HCT116 (cell line): ENCODE results near the gene GJB4. TPM values are rescaled to one million over a fixed set of nuclear protein-coding genes. Genes with fewer than 3 reads are reported as not detected.

Experiments used
- ATAC-seq: fragments of 200-7000 bp; cut with Tn5 transposase; 2 replicates; pipeline ENCODE4 v1.9.1; 2020; ENCODE audit warnings: mild to moderate bottlenecking, moderate library complexity
- BruUV-seq: library from RNA; stranded (reverse); fragments of 400-500 nt; replicated peaks from 2 replicates; lab custom pipeline; 2021; lab: Mats Ljungman, UMichigan
- CTCF ChIA-PET: fragments of 300-600 bp; sonication (Branson Sonifier 250); formaldehyde crosslinking; loops from one replicate; lab custom pipeline; 2021; ENCODE audit warnings: antibody characterized with exemption; lab: Charles Lee
- POLR2A ChIA-PET: fragments of 300-600, 350-600 bp; sonication (Branson Sonifier 250); formaldehyde crosslinking; loops from one replicate; lab custom pipeline; 2021; ENCODE audit warnings: antibody characterized with exemption; lab: Charles Lee
- RAD21 ChIA-PET, 2 experiments: fragments of 300-600 bp; sonication (Branson Sonifier 250); formaldehyde crosslinking; loops; one replicate each; lab custom pipeline; 2023; ENCODE audit warnings: low total read pairs in 2 of 2; ENCODE audit not compliant: uncharacterized antibody in 2 of 2, unreplicated experiment in 2 of 2, low non-redundant PET in 1 of 2; lab: Charles Lee
- DNase-seq: peaks from one replicate; pipeline ENCODE4 v3.0.0-alpha.2; 2010; ENCODE audit warnings: low read depth, low spot score
- H2AFZ ChIP-seq: fragments of 200-600 bp; shearing (Covaris generic), sonication (generic); 2 replicates; pipeline ENCODE4 v1.6.1; 2017; ENCODE audit warnings: low read depth, mixed run types, mixed read lengths, antibody characterized with exemption, low read length; ENCODE audit not compliant: poor library complexity, severe bottlenecking
- H3K27ac ChIP-seq: 2 replicates; pipeline ENCODE4 v1.5.1; 2012; ENCODE audit warnings: low read depth, low read length
- H3K27me3 ChIP-seq: fragments of 200-600 bp; sonication (generic); 2 replicates; pipeline ENCODE4 v1.6.1; 2016; ENCODE audit warnings: mixed run types, low read length, mixed read lengths; ENCODE audit not compliant: insufficient read depth
- H3K36me3 ChIP-seq, 2 experiments: fragments of 200-500 bp in 1 of 2; fragments of 200-600 bp in 1 of 2; sonication (Bioruptor generic) in 1 of 2; sonication (generic) in 1 of 2; 2 replicates each; pipeline versions ENCODE4 v1.5.1 to v1.6.1; 2014 to 2016; ENCODE audit warnings: low read length in 2 of 2, inconsistent platforms in 1 of 2, mixed read lengths in 1 of 2, mixed run types in 1 of 2; ENCODE audit not compliant: insufficient read depth in 2 of 2, control insufficient read depth in 1 of 2
- H3K4me1 ChIP-seq, 2 experiments: fragments of 200-600 bp in 1 of 2; sonication (generic) in 1 of 2; 2 replicates each; pipeline versions ENCODE4 v1.5.1 to v1.6.1; 2012 to 2017; ENCODE audit warnings: low read length in 2 of 2, inconsistent platforms in 1 of 2, mild to moderate bottlenecking in 1 of 2, mixed read lengths in 1 of 2, mixed run types in 1 of 2, moderate library complexity in 1 of 2; ENCODE audit not compliant: insufficient read depth in 2 of 2, control insufficient read depth in 1 of 2
- H3K4me2 ChIP-seq: fragments of 200-600 bp; sonication (generic); 2 replicates; pipeline ENCODE4 v1.6.1; 2017; ENCODE audit warnings: mixed run types, low read length, mixed read lengths
- H3K4me3 ChIP-seq, 2 experiments: fragments of 200-600 bp in 1 of 2; sonication (generic) in 1 of 2; replicated peaks in 1 of 2; 2 replicates each; pipeline ENCODE4 v1.5.1; 2011 to 2016; ENCODE audit warnings: low read length in 2 of 2, control low read depth in 1 of 2, low read depth in 1 of 2, mild to moderate bottlenecking in 1 of 2, mixed read lengths in 1 of 2, mixed run types in 1 of 2
- H3K79me2 ChIP-seq: fragments of 200-600 bp; sonication (generic); 2 replicates; pipeline ENCODE4 v1.6.1; 2017; ENCODE audit warnings: mild to moderate bottlenecking, mixed run types, low read length, moderate library complexity, mixed read lengths; ENCODE audit not compliant: insufficient read depth
- H3K9ac ChIP-seq: fragments of 200-600 bp; sonication (generic); 2 replicates; pipeline ENCODE4 v1.6.1; 2016; ENCODE audit warnings: low read length, mixed read lengths
- H3K9me2 ChIP-seq: fragments of 200-600 bp; sonication (generic), shearing (Covaris generic); 2 replicates; pipeline ENCODE4 v1.6.1; 2017; ENCODE audit warnings: mixed run types, mild to moderate bottlenecking, moderate library complexity; ENCODE audit not compliant: insufficient read depth
- H3K9me3 ChIP-seq, 2 experiments: fragments of 200-500 bp in 1 of 2; fragments of 200-600 bp in 1 of 2; sonication (Bioruptor generic) in 1 of 2; sonication (generic) in 1 of 2; 2 replicates each; pipeline ENCODE4 v1.6.1; 2014 to 2017; ENCODE audit warnings: low read length in 2 of 2, mixed read lengths in 2 of 2, inconsistent platforms in 1 of 2, low read depth in 1 of 2, mild to moderate bottlenecking in 1 of 2, mixed run types in 1 of 2, moderate library complexity in 1 of 2; ENCODE audit not compliant: control insufficient read depth in 1 of 2, insufficient read depth in 1 of 2
- H4K20me1 ChIP-seq: fragments of 200-600 bp; sonication (generic), shearing (Covaris generic); 2 replicates; pipeline ENCODE4 v1.6.1; 2017; ENCODE audit warnings: mixed run types, mild to moderate bottlenecking, moderate library complexity; ENCODE audit not compliant: insufficient read depth
- ATF3 ChIP-seq: IDR thresholded peaks from 2 replicates; pipeline ENCODE4 v1.6.1; 2012
- CEBPB ChIP-seq: IDR thresholded peaks from 2 replicates; pipeline ENCODE4 v1.6.1; 2012; ENCODE audit warnings: low read depth
- CTCF ChIP-seq, 3 experiments: fragments of 200-600 bp in 1 of 3; sonication (generic) in 1 of 3; IDR thresholded peaks in 2 of 3; conservative IDR thresholded peaks in 1 of 3; 2 replicates each; pipeline ENCODE4 v1.5.1; 2012 to 2017; ENCODE audit warnings: low read depth in 2 of 3, low read length in 2 of 3, antibody characterized with exemption in 1 of 3, borderline replicate concordance in 1 of 3, control low read depth in 1 of 3, mild to moderate bottlenecking in 1 of 3, mixed read lengths in 1 of 3, mixed run types in 1 of 3, moderate library complexity in 1 of 3; ENCODE audit not compliant: insufficient read depth in 1 of 3
- EGR1 ChIP-seq: IDR thresholded peaks from 2 replicates; pipeline ENCODE4 v1.6.1; 2012; ENCODE audit warnings: low read depth
- ELF1 ChIP-seq: IDR thresholded peaks from 2 replicates; pipeline ENCODE4 v1.6.1; 2012; ENCODE audit warnings: low read depth, borderline replicate concordance
- EZH2 ChIP-seq: fragments of 200-600 bp; sonication (generic); IDR thresholded peaks from 2 replicates; pipeline ENCODE4 v1.6.1; 2017; ENCODE audit warnings: antibody characterized with exemption, mixed run types
- FOSL1 ChIP-seq: IDR thresholded peaks from 2 replicates; pipeline ENCODE4 v1.6.1; 2012; ENCODE audit warnings: low read depth
- JUND ChIP-seq: IDR thresholded peaks from 2 replicates; pipeline ENCODE4 v1.6.1; 2012
- MAX ChIP-seq: IDR thresholded peaks from 2 replicates; pipeline ENCODE4 v1.6.1; 2012
- POLR2A ChIP-seq: IDR thresholded peaks from 2 replicates; pipeline ENCODE4 v1.7.0; 2011; ENCODE audit warnings: borderline replicate concordance; ENCODE audit not compliant: insufficient read depth, insufficient read length; ENCODE audit errors: extremely low read depth
- POLR2AphosphoS5 ChIP-seq: IDR thresholded peaks from 2 replicates; pipeline ENCODE4 v1.6.1; 2011; ENCODE audit warnings: mild to moderate bottlenecking, low read depth, low read length, moderate library complexity
- RAD21 ChIP-seq: IDR thresholded peaks from 2 replicates; pipeline ENCODE4 v1.6.1; 2012; ENCODE audit warnings: low read depth, mild to moderate bottlenecking
- REST ChIP-seq: IDR thresholded peaks from 2 replicates; pipeline ENCODE4 v1.6.1; 2012; ENCODE audit warnings: low read depth
- SIN3A ChIP-seq: IDR thresholded peaks from 2 replicates; pipeline ENCODE4 v1.6.1; 2012; ENCODE audit warnings: low read depth
- SRF ChIP-seq: IDR thresholded peaks from 2 replicates; pipeline ENCODE4 v1.6.1; 2012; ENCODE audit warnings: low read depth
- TCF7L2 ChIP-seq: IDR thresholded peaks from 2 replicates; pipeline ENCODE4 v1.7.0; 2011; ENCODE audit warnings: borderline replicate concordance, inconsistent platforms; ENCODE audit not compliant: insufficient read depth, insufficient read length; ENCODE audit errors: extremely low read depth
- YY1 ChIP-seq: IDR thresholded peaks from 2 replicates; pipeline ENCODE4 v1.6.1; 2011; ENCODE audit warnings: low read length, low read depth, moderate library complexity, mild to moderate bottlenecking; ENCODE audit not compliant: insufficient replicate concordance; ENCODE audit errors: extremely low read depth
- ZBTB33 ChIP-seq: IDR thresholded peaks from 2 replicates; pipeline ENCODE4 v1.6.1; 2011; ENCODE audit warnings: mild to moderate bottlenecking, low read length, moderate library complexity; ENCODE audit not compliant: insufficient replicate concordance; ENCODE audit errors: extremely low read depth
- ZFX ChIP-seq: fragments of 450-650 bp; IDR thresholded peaks from 2 replicates; pipeline ENCODE4 v1.6.1; 2017
- ZNF274 ChIP-seq: fragments of 200-500 bp; sonication (Bioruptor generic); IDR thresholded peaks from 2 replicates; pipeline ENCODE4 v1.6.1; 2014; ENCODE audit warnings: mild to moderate bottlenecking, low read depth, low read length, inconsistent platforms
- intact Hi-C: fragments of 100-400 bp; cut with micrococcal nuclease; formaldehyde crosslinking; loops from 2 replicates; pipeline ENCODE4 v1.10.0; 2022
- total RNA-seq: library from RNA; stranded (reverse); gene quantifications from one replicate; pipeline ENCODE4 v1.2.1, GENCODE V29; 2021; ENCODE audit not compliant: unreplicated experiment

GJB4 gene
- total RNA-seq, 1 experiment from 2014 or later = 2.0 TPM

GRCh38 chr1:34796990-34797389 is 37.5 kb downstream of the GJB4 start:
- TF ChIP-seq FOSL1 = no peak
- no peak for TF ChIP-seq TCF7L2
- TF ChIP-seq CEBPB = no peak
- no peak for TF ChIP-seq MAX
- no peak for TF ChIP-seq ATF3
- no peak for TF ChIP-seq SRF
- TF ChIP-seq YY1 = no peak
- TF ChIP-seq CTCF (IDR thresholded peaks at IDR 0.05 in 2 of 3, conservative IDR thresholded peaks at IDR 0.05 in 1 of 3; ENCODE audit: borderline replicate concordance in 1 of 3, insufficient read depth in 1 of 3, low read depth in 2 of 3, low read length in 2 of 3) = no peak
- TF ChIP-seq SIN3A = no peak
- no peak for TF ChIP-seq POLR2AphosphoS5
- no peak for TF ChIP-seq REST
- no peak for TF ChIP-seq JUND
- no peak for TF ChIP-seq ZFX
- no peak for TF ChIP-seq ELF1
- TF ChIP-seq POLR2A = no peak
- no peak for TF ChIP-seq RAD21
- no peak for TF ChIP-seq EGR1
- no peak for TF ChIP-seq ZBTB33
- no peak for TF ChIP-seq EZH2
- TF ChIP-seq ZNF274 = no peak
- ChIA-PET POLR2A (no interaction called here), CTCF (interaction anchor here (0.8 kb wide), 1 partner anchor 11 kb away, joined by 4 read pairs; no protein-coding TSS in a partner anchor), RAD21 (no interaction called here)
- intact Hi-C loops = no loop called here
- Histone ChIP-seq H3K4me1 (no peaks in the 10 kb centered on the region), H3K9me3 (no peaks in the 10 kb centered on the region), H3K36me3 (no peaks in the 10 kb centered on the region), H4K20me1 (no peaks in the 10 kb centered on the region), H3K9me2 (no peaks in the 10 kb centered on the region), H3K27me3 (peaks cover 3% of the 10 kb centered on the region; the same call in 1 of the 2 replicates), H3K79me2 (no peaks in the 10 kb centered on the region), H3K4me3 (no peak overlapping the region), H3K4me2 (no peak overlapping the region), H3K9ac (no peak overlapping the region), H3K27ac (no peak overlapping the region), H2AFZ (no peak overlapping the region)
- no peak for DNase-seq
- no peak for ATAC-seq
- no TSS peak for BruUV-seq
